ENCODE measurements around the gene PPM1M.

Gene PPM1M

DNA sequence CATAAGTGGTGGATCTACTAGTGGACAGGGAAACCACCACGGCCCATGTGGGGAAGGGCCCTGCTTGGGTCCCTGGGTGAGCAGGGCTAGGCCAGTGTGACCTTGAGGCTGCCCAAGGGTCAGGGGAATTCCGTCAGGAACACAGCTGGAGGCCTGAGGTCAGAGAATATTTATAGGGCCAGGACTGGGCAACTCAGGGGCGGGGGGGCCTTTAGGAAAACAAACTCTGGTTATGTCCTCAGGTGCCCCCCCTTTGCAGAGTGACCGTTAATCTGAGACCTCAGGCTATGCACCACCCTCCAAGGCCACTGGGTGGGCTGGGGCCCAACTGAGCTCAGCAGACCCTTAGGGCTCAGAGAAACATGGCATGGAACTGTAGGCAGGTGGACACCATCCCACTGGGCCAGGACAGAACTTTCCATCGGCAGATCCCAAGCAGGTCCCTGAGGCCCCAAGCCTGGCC lies 9.1 kb upstream of the PPM1M start:
- no peaks in the 10 kb centered on the region for H3K9me3 Mint-ChIP-seq
- peak overlapping the region; percentile 50 to 99 (median 57) for H3K4me3 Mint-ChIP-seq
- H3K27me3 Mint-ChIP-seq (ENCODE audit: low read depth): no peaks in the 10 kb centered on the region
- TF ChIP-seq, protein P1, sequence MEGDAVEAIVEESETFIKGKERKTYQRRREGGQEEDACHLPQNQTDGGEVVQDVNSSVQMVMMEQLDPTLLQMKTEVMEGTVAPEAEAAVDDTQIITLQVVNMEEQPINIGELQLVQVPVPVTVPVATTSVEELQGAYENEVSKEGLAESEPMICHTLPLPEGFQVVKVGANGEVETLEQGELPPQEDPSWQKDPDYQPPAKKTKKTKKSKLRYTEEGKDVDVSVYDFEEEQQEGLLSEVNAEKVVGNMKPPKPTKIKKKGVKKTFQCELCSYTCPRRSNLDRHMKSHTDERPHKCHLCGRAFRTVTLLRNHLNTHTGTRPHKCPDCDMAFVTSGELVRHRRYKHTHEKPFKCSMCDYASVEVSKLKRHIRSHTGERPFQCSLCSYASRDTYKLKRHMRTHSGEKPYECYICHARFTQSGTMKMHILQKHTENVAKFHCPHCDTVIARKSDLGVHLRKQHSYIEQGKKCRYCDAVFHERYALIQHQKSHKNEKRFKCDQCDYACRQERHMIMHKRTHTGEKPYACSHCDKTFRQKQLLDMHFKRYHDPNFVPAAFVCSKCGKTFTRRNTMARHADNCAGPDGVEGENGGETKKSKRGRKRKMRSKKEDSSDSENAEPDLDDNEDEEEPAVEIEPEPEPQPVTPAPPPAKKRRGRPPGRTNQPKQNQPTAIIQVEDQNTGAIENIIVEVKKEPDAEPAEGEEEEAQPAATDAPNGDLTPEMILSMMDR (IDR thresholded peaks at IDR 0.05; ENCODE audit: unreplicated experiment in 3 of 3): no peak
- H3K4me1 Mint-ChIP-seq: peaks cover 25% of the 10 kb centered on the region
- no peaks in the 10 kb centered on the region for H3K36me3 Mint-ChIP-seq (ENCODE audit: low read depth)
- no peak overlapping the region for H3K27ac Mint-ChIP-seq

DNA sequence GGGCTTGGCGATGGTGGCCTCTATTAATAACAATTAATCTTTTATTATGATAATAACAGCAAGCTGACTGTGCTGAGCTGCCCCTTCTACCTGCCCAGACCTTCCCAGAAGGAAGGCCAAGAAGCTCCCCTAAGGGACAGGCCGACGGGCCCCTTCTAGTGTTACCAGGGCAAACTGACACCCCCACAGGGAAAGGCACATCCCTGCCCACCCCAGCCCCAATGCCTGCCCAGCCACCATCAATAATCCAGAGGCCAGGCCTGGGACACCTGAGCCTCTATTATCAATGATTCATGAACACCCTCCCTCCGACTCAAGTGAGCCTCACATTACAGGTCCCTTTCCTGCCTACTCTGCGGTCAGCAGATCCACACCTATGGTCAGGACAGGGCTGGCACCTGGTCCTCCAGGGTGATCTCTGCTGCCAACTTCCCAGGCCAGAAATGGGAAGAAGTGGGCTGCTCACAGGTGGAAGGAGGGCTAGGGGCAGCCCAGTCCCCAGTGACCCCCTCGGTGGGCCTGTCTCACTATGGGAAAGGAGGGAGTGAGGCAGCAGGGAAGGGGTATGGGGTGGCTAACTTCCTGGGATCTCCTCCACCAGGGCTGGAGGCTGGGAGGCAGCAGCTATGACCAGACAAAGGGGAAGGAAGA lies 8.4 kb upstream of the PPM1M start:
- H3K36me3 Mint-ChIP-seq (ENCODE audit: low read depth): no peaks in the 10 kb centered on the region
- H3K27ac Mint-ChIP-seq: no peak overlapping the region
- TF ChIP-seq, protein P1 (IDR thresholded peaks at IDR 0.05; ENCODE audit: unreplicated experiment in 3 of 3): no peak
- H3K4me1 Mint-ChIP-seq: peaks cover 25% of the 10 kb centered on the region
- peak overlapping the region; percentile 67 to 99 (median 99) for H3K4me3 Mint-ChIP-seq
- H3K9me3 Mint-ChIP-seq: no peaks in the 10 kb centered on the region
- no peaks in the 10 kb centered on the region for H3K27me3 Mint-ChIP-seq (ENCODE audit: low read depth)

DNA sequence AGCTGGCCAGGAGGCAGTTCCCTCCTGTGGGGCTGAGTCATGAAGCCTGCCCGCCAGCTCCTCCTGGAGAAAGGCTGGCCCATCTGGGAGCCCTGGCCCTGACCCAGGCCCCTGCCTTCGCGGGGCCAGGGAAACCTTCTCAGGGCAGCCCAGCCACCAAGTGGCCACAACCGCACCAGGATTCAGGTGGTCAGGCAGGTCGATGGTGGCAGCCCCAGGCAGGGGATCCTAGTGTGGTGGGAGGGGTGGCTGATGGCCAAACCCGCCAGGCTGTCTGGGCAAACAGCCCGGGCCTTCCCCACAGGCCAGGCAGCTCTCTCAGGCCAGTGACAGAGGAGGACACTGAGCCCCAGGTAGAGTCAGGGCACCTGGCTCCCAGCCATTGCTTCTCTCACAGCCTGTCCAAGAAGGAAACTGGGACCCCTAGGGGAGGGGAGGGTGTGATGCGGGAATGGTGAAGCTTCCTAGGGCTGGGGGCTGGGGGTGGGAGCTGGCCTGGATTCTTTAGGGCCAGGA lies 7.8 kb upstream of the PPM1M start:
- Mint-ChIP-seq H3K27ac (no peak overlapping the region), H3K27me3 (ENCODE audit: low read depth) (no peaks in the 10 kb centered on the region), H3K4me3 (peak overlapping the region; percentile 95 to 99 (median 99)), H3K9me3 (no peaks in the 10 kb centered on the region), H3K36me3 (ENCODE audit: low read depth) (no peaks in the 10 kb centered on the region), H3K4me1 (peaks cover 25% of the 10 kb centered on the region)
- TF ChIP-seq, protein P1 (IDR thresholded peaks at IDR 0.05; ENCODE audit: unreplicated experiment in 3 of 3): no peak

DNA sequence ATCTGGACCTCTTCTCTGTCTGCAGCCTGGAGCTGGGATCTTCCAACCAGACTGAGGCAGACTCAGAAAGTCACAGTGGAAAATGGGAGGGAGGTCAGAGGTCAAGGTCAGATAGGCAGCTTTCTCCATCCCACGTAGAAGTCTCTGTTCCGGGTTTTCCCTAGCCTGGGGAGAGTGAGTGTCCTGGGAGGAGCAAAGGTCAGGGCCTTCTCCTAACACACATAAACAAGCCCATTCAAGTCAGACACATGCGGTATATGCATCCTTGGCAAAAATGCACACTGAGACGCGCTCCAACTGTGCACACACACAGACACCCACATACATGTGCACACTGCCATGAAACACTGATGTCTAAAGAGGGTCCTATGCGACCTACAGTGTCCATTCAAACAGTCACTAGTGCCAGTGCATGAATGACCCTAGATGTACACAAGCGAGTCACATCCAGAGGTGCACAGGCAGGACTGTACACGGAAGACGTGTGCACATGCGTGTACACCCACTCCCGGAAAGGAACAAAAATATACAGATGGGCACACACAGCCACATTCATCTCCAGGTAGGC lies 7.3 kb upstream of the PPM1M start:
- Mint-ChIP-seq H3K27ac (peak overlapping the region; percentile 83 to 95 (median 89)), H3K27me3 (ENCODE audit: low read depth) (no peaks in the 10 kb centered on the region), H3K36me3 (ENCODE audit: low read depth) (no peaks in the 10 kb centered on the region)

DNA sequence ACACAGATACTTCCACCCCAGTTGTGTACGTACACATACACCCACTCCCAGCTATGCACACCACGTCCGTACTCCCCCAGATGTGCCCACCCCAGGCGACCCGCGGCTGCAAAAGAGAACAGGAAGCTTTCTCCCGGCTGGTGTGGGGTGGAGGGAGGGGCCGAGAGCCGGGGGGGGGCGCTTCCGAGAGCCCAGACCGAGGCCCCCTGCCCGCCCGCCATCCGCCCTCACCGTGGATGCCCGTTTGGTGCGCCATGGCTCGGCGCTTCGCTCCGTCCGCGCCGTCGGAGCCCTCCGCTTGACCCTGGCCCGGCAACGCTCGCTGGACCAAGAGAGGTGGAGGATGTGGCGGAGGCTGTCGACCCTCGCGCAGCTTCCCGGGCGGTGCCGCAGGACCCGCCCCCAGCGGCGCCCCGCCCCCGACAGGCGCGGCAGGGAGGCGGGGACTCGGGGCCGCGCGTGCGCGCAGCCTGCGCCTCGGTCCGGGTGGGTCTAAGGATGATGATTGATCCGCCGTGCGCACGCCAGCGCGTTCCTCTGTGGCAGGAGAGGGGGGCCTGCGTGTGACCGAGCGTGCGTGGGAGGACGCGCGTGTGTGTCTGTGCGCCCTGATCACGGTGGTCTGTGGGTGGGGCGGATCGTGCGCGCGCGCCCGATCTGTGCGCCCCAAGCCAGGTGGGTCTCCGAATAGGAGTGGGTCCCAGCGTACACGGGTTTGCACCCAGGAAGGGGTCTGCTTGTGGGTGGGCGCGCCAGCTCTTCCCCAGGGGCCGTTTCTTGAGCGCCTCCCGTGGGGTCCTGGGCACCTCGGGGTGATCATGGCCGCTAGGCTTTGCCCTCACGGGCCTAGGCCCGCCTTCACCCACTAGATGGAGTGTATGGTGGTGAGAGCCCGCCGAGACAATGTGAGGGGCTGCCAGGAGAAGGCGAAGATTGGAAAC lies 6.5 kb upstream of the PPM1M start, which contains the start of gene TWF2:
TSS of gene TWF2 (minus strand) at position 398 of the 941 bp plus-strand sequence. CDS start at position 256, 142 bp downstream.
- Mint-ChIP-seq H3K4me3 (peak within 1 kb of the TSS; percentile 95 to 99 (median 99)), H3K9me3 (no peaks in the 10 kb centered on the region), H3K4me1 (peaks cover 25% of the 10 kb centered on the region), H3K27ac (peak within 1 kb of the TSS; percentile 83 to 95 (median 89)), H3K36me3 (ENCODE audit: low read depth) (no peaks in the 10 kb centered on the region), H3K27me3 (ENCODE audit: low read depth) (no peaks in the 10 kb centered on the region)
- TF ChIP-seq, protein P1 (IDR thresholded peaks at IDR 0.05; ENCODE audit: unreplicated experiment in 3 of 3): peak; percentile 11 to 31 (median 28)

More for the DNA sequence above, 7.3 kb upstream of the PPM1M start:
- TF ChIP-seq, protein P1 (IDR thresholded peaks at IDR 0.05; ENCODE audit: unreplicated experiment in 3 of 3): no peak
- Mint-ChIP-seq H3K4me1 (peaks cover 25% of the 10 kb centered on the region), H3K9me3 (no peaks in the 10 kb centered on the region), H3K4me3 (peak overlapping the region; percentile 95 to 99 (median 99))
